Measurements from ENCODE around the gene RNPEPL1. TPM values are rescaled to one million over a fixed set of nuclear protein-coding genes. Genes with fewer than 3 reads are reported as not detected.

The RNPEPL1 gene
- total RNA-seq, 3 donors from 2014 or later (not counting 1 experiment from before 2014, with no cell fraction given), result 145 to 167 (median 164) TPM

DNA sequence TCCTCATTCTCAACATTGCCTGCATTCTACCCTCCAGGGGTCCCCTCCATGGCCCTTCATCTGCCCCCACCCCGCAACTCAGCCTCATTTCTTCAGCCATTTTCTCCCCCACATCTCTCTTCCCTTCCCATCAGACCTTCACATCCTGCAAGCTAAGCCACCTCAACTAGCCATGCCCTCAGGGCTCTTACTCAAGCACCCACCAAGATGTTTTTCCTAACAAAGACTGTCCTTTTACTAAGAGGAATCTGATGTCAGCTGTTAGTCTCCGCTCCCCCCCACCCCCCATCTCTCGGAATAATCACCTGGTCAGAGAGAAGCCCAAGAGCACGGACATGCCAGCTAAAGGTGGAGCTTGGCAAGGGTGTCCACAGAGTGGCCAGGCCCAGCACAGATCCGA lies 13.5 kb downstream of the RNPEPL1 start:
- TF ChIP-seq, protein P1, sequence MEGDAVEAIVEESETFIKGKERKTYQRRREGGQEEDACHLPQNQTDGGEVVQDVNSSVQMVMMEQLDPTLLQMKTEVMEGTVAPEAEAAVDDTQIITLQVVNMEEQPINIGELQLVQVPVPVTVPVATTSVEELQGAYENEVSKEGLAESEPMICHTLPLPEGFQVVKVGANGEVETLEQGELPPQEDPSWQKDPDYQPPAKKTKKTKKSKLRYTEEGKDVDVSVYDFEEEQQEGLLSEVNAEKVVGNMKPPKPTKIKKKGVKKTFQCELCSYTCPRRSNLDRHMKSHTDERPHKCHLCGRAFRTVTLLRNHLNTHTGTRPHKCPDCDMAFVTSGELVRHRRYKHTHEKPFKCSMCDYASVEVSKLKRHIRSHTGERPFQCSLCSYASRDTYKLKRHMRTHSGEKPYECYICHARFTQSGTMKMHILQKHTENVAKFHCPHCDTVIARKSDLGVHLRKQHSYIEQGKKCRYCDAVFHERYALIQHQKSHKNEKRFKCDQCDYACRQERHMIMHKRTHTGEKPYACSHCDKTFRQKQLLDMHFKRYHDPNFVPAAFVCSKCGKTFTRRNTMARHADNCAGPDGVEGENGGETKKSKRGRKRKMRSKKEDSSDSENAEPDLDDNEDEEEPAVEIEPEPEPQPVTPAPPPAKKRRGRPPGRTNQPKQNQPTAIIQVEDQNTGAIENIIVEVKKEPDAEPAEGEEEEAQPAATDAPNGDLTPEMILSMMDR (IDR thresholded peaks at IDR 0.05), result no peak
- H3K9me3 ChIP-seq (ENCODE audit: control insufficient read depth, insufficient read depth, low read length), result no peaks in the 10 kb centered on the region
- peaks cover 17% of the 10 kb centered on the region for H3K36me3 ChIP-seq (ENCODE audit: control insufficient read depth, insufficient read depth, low read length)
- Mint-ChIP-seq H3K4me1 (peaks cover 36 to 46% of the 10 kb centered on the region in 2 donors), H3K27me3 (ENCODE audit: low read depth in 2 of 2) (no peaks in the 10 kb centered on the region), H3K4me3 (no peak overlapping the region), H3K9me3 (no peaks in the 10 kb centered on the region), H3K36me3 (no peaks in the 10 kb centered on the region), H3K27ac (peak overlapping the region in 1 of 2 donors; percentile 38)
- ATAC-seq, result no peak
- 95% methylated on average over 4 of the region's 5 CpGs for WGBS (ENCODE audit: insufficient coverage)
- H3K27me3 ChIP-seq (ENCODE audit: control insufficient read depth, insufficient read depth, low read length), result no peaks in the 10 kb centered on the region
- no peak overlapping the region for H3K4me3 ChIP-seq (ENCODE audit: low read length)
- H3K27ac ChIP-seq (ENCODE audit: low read length), result no peak overlapping the region
- no peak for DNase-seq
- H3K4me1 ChIP-seq (ENCODE audit: control insufficient read depth, insufficient read depth, low read length), result peaks cover 45% of the 10 kb centered on the region
- intact Hi-C loops (cut with micrococcal nuclease), result no loop called here

DNA sequence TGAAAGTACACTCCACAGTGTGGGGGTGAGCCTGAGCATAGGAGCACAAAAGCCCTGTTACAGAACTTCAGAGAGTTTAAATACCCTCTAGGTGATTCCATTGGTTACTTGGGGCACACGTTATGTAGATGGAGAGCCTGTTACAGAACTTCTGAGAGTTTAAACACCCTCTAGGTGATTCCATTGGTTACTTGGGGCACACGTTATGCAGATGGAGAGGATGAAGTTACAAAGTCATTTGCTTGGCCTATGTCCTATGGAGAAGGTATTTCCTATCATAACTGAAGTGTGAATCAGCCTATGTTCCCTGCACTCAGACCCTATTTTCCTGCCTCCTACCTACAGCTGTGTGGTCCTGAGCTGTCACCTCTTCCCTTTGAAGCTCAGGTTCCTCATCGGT lies 14.5 kb downstream of the RNPEPL1 start:
- H3K27me3 Mint-ChIP-seq (ENCODE audit: low read depth in 2 of 2), result no peaks in the 10 kb centered on the region
- H3K27ac ChIP-seq (ENCODE audit: low read length), result no peak overlapping the region

DNA sequence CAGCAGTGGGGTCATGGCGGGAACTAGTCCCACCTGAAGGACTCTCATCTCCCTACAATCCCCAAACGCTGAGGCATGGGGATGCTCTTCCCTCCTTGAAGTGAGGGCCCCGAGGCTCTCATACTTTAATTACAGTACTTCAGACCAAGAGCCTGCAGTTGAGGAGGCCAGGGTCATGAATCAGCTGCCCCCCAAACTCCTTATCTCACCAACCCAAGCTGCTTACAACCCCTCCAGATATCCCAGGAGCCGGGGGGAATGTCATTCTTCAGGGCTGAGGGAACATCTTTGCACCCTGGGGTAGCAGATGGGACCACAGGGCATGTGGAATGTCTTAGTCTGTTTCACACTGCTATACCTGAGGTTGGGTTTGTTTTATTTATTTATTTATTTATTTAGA lies 15.5 kb downstream of the RNPEPL1 start:
- TF ChIP-seq, protein P1 (IDR thresholded peaks at IDR 0.05), result no peak
- H3K36me3 ChIP-seq (ENCODE audit: control insufficient read depth, insufficient read depth, low read length), result no peaks in the 10 kb centered on the region
- 95% methylated on average over 3 of the region's 4 CpGs for WGBS (ENCODE audit: insufficient coverage)
- H3K27me3 Mint-ChIP-seq (ENCODE audit: low read depth in 2 of 2), result no peaks in the 10 kb centered on the region
- no peak overlapping the region for H3K27ac ChIP-seq (ENCODE audit: low read length)
- peaks cover 57% of the 10 kb centered on the region for H3K4me1 ChIP-seq (ENCODE audit: control insufficient read depth, insufficient read depth, low read length)
- no peak overlapping the region for H3K4me3 ChIP-seq (ENCODE audit: low read length)
- no peaks in the 10 kb centered on the region for H3K9me3 ChIP-seq (ENCODE audit: control insufficient read depth, insufficient read depth, low read length)
- DNase-seq, result no peak
- intact Hi-C loops (cut with micrococcal nuclease), result no loop called here
- no peak overlapping the region for H3K4me3 Mint-ChIP-seq
- peaks cover 51 to 61% of the 10 kb centered on the region in 2 donors for H3K4me1 Mint-ChIP-seq
- ATAC-seq, result no peak
- H3K27ac Mint-ChIP-seq, result no peak overlapping the region
- no peaks in the 10 kb centered on the region for H3K27me3 ChIP-seq (ENCODE audit: control insufficient read depth, insufficient read depth, low read length)
- no peaks in the 10 kb centered on the region for H3K9me3 Mint-ChIP-seq
- no peaks in the 10 kb centered on the region for H3K36me3 Mint-ChIP-seq

More for the DNA sequence above, 14.5 kb downstream of the RNPEPL1 start:
- Mint-ChIP-seq H3K27ac (no peak overlapping the region), H3K4me1 (peaks cover 44 to 55% of the 10 kb centered on the region in 2 donors), H3K4me3 (no peak overlapping the region), H3K36me3 (no peaks in the 10 kb centered on the region), H3K9me3 (no peaks in the 10 kb centered on the region)
- no peak for ATAC-seq
- 92% methylated on average over 3 of the region's 3 CpGs for WGBS (ENCODE audit: insufficient coverage)
- Histone ChIP-seq H3K27me3 (ENCODE audit: control insufficient read depth, insufficient read depth, low read length) (no peaks in the 10 kb centered on the region), H3K36me3 (ENCODE audit: control insufficient read depth, insufficient read depth, low read length) (peaks cover 7% of the 10 kb centered on the region), H3K9me3 (ENCODE audit: control insufficient read depth, insufficient read depth, low read length) (no peaks in the 10 kb centered on the region), H3K4me3 (ENCODE audit: low read length) (no peak overlapping the region), H3K4me1 (ENCODE audit: control insufficient read depth, insufficient read depth, low read length) (peaks cover 53% of the 10 kb centered on the region)
- TF ChIP-seq, protein P1 (IDR thresholded peaks at IDR 0.05), result no peak
- DNase-seq, result no peak
- intact Hi-C loops (cut with micrococcal nuclease), result no loop called here

DNA sequence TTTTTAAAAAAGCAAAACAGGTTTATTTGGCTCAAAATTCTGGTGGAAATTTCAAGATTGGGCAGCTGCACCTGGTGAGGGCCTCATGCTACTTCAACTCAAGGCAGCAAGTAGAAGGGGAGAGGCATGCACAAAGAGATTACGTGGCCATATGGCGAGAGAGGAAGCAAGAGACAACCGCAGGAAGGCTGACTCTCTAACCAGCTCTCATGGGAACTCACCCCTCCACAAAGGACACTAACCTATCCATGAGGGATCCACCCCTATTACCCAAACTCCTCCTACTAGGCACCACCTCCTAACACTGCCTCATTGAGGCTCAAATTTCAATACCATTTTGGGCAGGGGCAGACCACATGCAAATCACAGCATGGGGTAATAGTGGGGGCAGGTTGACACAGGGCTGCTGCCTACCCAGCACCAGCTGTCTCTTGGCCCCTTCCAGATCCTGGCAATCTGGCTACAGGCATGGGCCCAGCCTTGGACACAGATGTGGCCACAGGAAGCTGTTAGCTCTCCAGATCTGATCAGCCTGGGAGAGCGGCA lies 16.3 kb downstream of the RNPEPL1 start:
- Mint-ChIP-seq H3K4me3 (peak overlapping the region; percentile 49), H3K9me3 (no peaks in the 10 kb centered on the region), H3K27me3 (ENCODE audit: low read depth in 2 of 2) (no peaks in the 10 kb centered on the region), H3K27ac (peak overlapping the region in 1 of 2 donors; percentile 42), H3K4me1 (peaks cover 53 to 59% of the 10 kb centered on the region in 2 donors), H3K36me3 (no peaks in the 10 kb centered on the region)
- 60% methylated on average over 4 of the region's 4 CpGs for WGBS (ENCODE audit: insufficient coverage)
- intact Hi-C loops (cut with micrococcal nuclease), result no loop called here
- H3K4me3 ChIP-seq (ENCODE audit: low read length), result no peak overlapping the region
- DNase-seq (no peak), ATAC-seq (no peak)
- peaks cover 50% of the 10 kb centered on the region for H3K4me1 ChIP-seq (ENCODE audit: control insufficient read depth, insufficient read depth, low read length)
- peak overlapping the region; percentile 91 for H3K27ac ChIP-seq (ENCODE audit: low read length)
- H3K27me3 ChIP-seq (ENCODE audit: control insufficient read depth, insufficient read depth, low read length), result no peaks in the 10 kb centered on the region
- peaks cover 2% of the 10 kb centered on the region for H3K36me3 ChIP-seq (ENCODE audit: control insufficient read depth, insufficient read depth, low read length)
- H3K9me3 ChIP-seq (ENCODE audit: control insufficient read depth, insufficient read depth, low read length), result no peaks in the 10 kb centered on the region
- TF ChIP-seq, protein P1 (IDR thresholded peaks at IDR 0.05), result no peak
